HG03039 (cell line): ENCODE measurements around the gene HAGH.
"Not testable (repeated sequence)": the region's sequence is repeated elsewhere in the genome, so short reads cannot be mapped to it uniquely, and the experiment has no call there.

ENCODE experiments used
- ATAC-seq: cut with Tn5 transposase; IDR thresholded peaks from one replicate; pipeline ENCODE4 v1.9.1; 2021; ENCODE audit warnings: mild to moderate bottlenecking, moderate library complexity; ENCODE audit not compliant: unreplicated experiment

Gene HAGH

GRCh38 chr16:1826691-1827573 lies at the start of gene HAGH, which contains the start of gene FAHD1:
TSS of gene HAGH (minus strand) at chr16:1826825. CDS start at chr16:1826787, 38 bp downstream.
TSS of gene FAHD1 (plus strand) at chr16:1827206. CDS start at chr16:1827239, 33 bp downstream.
- peak; percentile 78 for ATAC-seq

- not testable (repeated sequence) for ATAC-seq
Measured at GRCh38 chr16:1876066-1876465, 49.4 kb upstream of the HAGH start.

DNA sequence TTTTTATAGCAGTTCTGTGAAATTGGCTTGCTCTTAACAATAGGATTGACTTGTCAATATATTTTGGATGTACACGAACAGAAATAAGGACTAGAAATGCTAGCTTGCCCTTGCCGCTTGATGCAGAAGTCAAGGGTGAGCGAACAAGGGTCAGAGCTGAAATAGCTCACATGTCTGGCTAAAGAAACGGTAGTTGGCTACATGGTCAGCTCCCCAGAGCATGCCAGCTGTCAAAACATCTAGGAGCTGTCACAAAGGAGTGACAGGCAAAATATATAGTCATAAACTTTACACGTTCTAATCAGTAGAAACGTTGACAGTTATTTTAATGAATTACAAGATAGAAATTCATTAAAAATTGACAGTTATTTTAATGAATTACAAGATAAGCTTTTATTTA lies 48.2 kb upstream of the HAGH start:
- no peak for ATAC-seq

GRCh38 chr16:1871974-1872635 lies 45.5 kb upstream of the HAGH start, which contains the start of gene MEIOB:
TSS of gene MEIOB (minus strand) at chr16:1872164. CDS start at chr16:1868175, 3,989 bp downstream.
- no peak for ATAC-seq

- ATAC-seq: no peak
Measured at GRCh38 chr16:1870365-1871082, 43.9 kb upstream of the HAGH start.

DNA sequence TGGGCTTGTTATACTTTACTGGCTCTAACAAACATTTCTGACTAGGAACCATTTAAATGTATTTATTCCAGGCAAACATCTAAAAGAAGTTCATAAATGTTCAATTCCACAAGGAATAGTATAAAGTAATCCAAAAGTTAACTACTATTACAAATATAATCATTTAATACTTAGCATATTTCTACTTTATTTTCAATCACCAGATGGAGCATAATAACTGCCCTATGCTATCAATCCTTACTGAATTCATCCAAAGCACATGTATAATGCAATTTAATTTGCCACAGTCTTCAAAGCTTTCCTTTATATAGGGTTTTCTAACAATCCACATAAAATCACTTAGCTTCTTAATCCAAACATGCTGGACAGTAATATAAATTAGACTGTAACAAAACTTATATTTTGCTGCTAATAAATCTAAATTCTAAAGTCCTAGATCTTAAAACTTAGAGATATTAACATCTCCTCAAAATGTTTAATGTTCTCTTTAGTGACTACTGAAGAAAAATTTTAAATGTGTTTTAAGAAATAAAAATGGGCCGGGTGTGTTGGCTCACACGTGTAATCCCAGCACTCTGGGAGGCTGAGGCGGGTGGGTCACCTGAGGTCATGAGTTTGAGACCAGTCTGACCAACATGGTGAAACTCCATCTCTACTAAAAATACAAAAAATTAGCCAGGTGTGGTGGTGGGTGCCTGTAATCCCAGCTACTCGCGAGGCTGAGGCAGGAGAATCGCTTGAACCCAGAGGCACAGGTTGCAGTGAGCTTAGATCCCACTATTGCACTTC lies 39.5 kb upstream of the HAGH start:
- no peak for ATAC-seq

DNA sequence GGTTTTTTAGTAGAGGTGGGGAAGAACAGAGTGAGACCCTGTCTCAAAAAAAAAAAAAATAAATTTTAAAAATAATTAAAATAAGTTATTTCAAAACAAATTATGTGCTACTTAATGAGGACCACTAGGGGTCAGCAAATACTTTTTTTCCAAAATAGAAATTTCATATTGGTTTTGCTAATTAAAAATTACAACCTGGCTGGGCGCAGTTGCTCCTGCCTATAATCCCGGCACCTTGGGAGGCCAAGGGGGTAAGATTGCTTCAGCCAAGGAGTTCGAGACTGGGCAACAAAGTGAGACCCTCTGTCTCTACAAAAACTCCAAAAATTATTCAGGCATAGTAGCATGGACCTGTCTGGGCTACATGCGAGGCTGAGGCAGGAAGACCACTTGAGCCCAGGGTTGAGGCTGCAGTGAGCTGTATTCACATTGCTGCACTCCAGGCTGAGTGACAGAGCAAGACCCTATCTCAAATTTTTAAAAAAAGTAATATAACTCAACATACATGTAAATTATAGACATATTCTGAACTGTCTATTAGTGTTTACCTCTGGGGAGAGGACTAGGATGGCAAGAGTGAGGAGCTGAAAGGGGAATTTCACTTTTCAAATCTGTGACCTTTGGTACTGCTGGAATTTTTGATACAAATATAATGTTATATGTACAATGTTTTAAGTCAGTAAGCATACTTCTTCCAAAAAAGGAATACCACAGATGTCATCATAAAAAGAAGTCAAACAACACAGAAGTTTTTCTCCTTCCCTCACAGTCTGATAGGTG lies 37.2 kb upstream of the HAGH start:
- ATAC-seq: no peak

DNA sequence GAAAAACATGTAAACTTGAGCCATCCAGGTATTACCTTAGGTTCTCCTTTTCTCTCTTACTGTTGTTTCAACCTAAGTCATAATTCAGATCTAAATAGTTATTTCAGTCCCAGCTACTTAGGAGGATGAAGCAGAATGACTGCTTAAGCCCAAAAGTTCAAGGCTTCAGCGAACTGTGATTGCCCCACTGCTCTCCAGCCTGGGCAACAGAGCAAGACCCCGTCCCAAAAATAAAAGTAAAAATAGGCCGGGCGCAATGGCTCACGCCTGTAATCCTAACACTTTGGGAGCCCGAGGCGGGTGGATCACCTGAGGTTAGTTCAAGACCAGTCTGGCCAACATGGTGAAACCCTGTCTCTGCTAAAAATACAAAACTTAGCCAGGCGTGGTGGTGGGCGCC lies 35.8 kb upstream of the HAGH start:
- ATAC-seq: no peak

GRCh38 chr16:1861730-1862129 lies 35.1 kb upstream of the HAGH start:
- no peak for ATAC-seq

DNA sequence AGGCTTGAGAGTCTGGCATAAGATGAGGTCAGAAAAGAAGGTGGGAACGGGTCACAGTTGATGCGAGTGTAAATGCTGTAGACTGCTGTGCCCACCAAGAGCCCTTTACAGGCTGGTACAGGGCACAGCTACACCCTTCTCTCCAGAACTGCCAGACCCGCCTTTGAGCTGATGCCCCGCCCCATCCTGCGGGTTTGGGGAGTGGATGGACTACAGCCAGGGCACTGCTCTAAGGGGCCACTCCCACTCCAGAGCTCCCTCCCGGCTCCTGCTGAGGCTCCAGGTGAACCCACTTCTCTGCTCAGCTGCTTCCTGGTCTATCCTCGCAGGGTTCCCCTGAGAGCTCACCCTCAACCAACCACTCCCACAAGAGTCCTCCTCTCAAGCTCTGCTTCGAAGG lies 33.0 kb upstream of the HAGH start:
- ATAC-seq: no peak

- ATAC-seq: no peak
Measured at GRCh38 chr16:1858189-1858865, 31.7 kb upstream of the HAGH start.

- ATAC-seq: no peak
Measured at GRCh38 chr16:1857433-1858097, 30.9 kb upstream of the HAGH start.

GRCh38 chr16:1851793-1852192 lies 25.2 kb upstream of the HAGH start:
- ATAC-seq: no peak

GRCh38 chr16:1850981-1851380 lies 24.4 kb upstream of the HAGH start:
- ATAC-seq: no peak

GRCh38 chr16:1846416-1846815 lies 19.8 kb upstream of the HAGH start:
- ATAC-seq: no peak

DNA sequence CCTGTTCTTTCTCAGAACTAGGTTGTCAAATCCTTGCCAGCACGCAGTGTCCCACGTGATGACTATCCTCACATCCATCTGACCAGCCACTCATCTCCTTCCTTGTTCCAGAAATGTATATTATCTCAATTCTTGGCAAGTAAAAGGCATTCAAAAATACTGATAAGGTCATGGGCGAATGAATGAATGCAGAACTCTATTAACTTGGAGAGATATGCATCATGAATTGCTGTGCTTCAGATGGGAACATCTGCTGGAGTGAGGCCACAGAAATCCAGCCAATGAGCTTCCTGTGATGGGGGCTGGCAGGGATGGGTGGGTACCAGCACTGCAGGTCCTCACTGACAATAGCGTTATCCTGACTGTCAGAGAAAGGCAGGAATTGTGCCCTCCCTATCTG lies 19.4 kb upstream of the HAGH start:
- ATAC-seq: no peak

GRCh38 chr16:1839554-1839953 lies 12.9 kb upstream of the HAGH start:
- ATAC-seq: no peak

- no peak for ATAC-seq
Measured at GRCh38 chr16:1834096-1834495, 7.5 kb upstream of the HAGH start.
